Calu3 (cell line): ENCODE data around the gene MGMT. TPM values are rescaled to one million over a fixed set of nuclear protein-coding genes. Genes with fewer than 3 reads are reported as not detected.

Source experiments
- BruUV-seq: library from RNA; stranded (reverse); fragments of 400-500 nt; replicated peaks from 2 replicates; lab custom pipeline; 2021; lab: Mats Ljungman, UMichigan
- CTCF ChIA-PET: fragments of 300-600 bp; sonication (Branson Sonifier 250); formaldehyde crosslinking; loops from one replicate; lab custom pipeline; 2022; ENCODE audit warnings: antibody characterized with exemption; lab: Charles Lee
- DNase-seq: peaks from one replicate; pipeline ENCODE4 v3.0.0; 2022
- H3K27ac Mint-ChIP-seq: one replicate; pipeline ENCODE4 v1.8.0; 2022; ENCODE audit warnings: mixed read lengths; ENCODE audit not compliant: unreplicated experiment
- H3K27me3 Mint-ChIP-seq: one replicate; pipeline ENCODE4 v1.8.0; 2022; ENCODE audit warnings: mixed read lengths; ENCODE audit not compliant: unreplicated experiment
- H3K36me3 Mint-ChIP-seq: one replicate; pipeline ENCODE4 v1.8.0; 2022; ENCODE audit warnings: mild to moderate bottlenecking, moderate library complexity, mixed read lengths; ENCODE audit not compliant: insufficient read depth, unreplicated experiment
- H3K4me1 Mint-ChIP-seq: one replicate; pipeline ENCODE4 v1.8.0; 2022; ENCODE audit warnings: mild to moderate bottlenecking, low read depth, mixed read lengths; ENCODE audit not compliant: unreplicated experiment
- H3K4me3 Mint-ChIP-seq: one replicate; pipeline ENCODE4 v1.8.0; 2022; ENCODE audit warnings: mild to moderate bottlenecking, low read depth, moderate library complexity, mixed read lengths; ENCODE audit not compliant: unreplicated experiment
- H3K9me3 Mint-ChIP-seq: one replicate; pipeline ENCODE4 v1.8.0; 2022; ENCODE audit warnings: low read depth, mixed read lengths; ENCODE audit not compliant: unreplicated experiment
- CTCF ChIP-seq: fragments of 200-600 bp; IDR thresholded peaks from one replicate; pipeline ENCODE4 v1.8.0; 2022; ENCODE audit warnings: antibody characterized with exemption; ENCODE audit not compliant: unreplicated experiment
- intact Hi-C: fragments of 100-400 bp; cut with micrococcal nuclease; formaldehyde crosslinking; loops from one replicate; pipeline ENCODE4 v1.10.0; 2022; ENCODE audit not compliant: unreplicated experiment
- total RNA-seq: library from RNA; stranded (reverse); gene quantifications from 2 replicates; pipeline ENCODE4 v1.2.3, GENCODE V29; 2022

The MGMT gene
- total RNA-seq, 1 experiment from 2014 or later = 8.3 TPM

- Mint-ChIP-seq H3K4me1 (no peaks in the 10 kb centered on the region), H3K9me3 (peaks cover 2% of the 10 kb centered on the region), H3K36me3 (no peaks in the 10 kb centered on the region), H3K4me3 (no peak overlapping the region), H3K27me3 (no peaks in the 10 kb centered on the region), H3K27ac (no peak overlapping the region)
- no peak for TF ChIP-seq CTCF
- intact Hi-C loops = no loop called here
- DNase-seq = no peak
- CTCF ChIA-PET = no interaction called here
- no TSS peak for BruUV-seq
Measured at GRCh38 chr10:129544205-129545202, 77.5 kb downstream of the MGMT start.

GRCh38 chr10:129545261-129545660, 78.2 kb downstream of the MGMT start:
- H3K27me3 Mint-ChIP-seq = no peaks in the 10 kb centered on the region
- BruUV-seq = no TSS peak
- no peak for DNase-seq
- no peaks in the 10 kb centered on the region for H3K4me1 Mint-ChIP-seq
- CTCF ChIA-PET = no interaction called here
- no peak overlapping the region for H3K27ac Mint-ChIP-seq
- H3K9me3 Mint-ChIP-seq = peaks cover 1% of the 10 kb centered on the region
- H3K36me3 Mint-ChIP-seq = no peaks in the 10 kb centered on the region
- no peak for TF ChIP-seq CTCF
- intact Hi-C loops = no loop called here
- H3K4me3 Mint-ChIP-seq = no peak overlapping the region

GRCh38 chr10:129546106-129546505, 79.1 kb downstream of the MGMT start:
- no peak for DNase-seq
- no peaks in the 10 kb centered on the region for H3K4me1 Mint-ChIP-seq
- CTCF ChIA-PET = no interaction called here
- H3K36me3 Mint-ChIP-seq = peaks cover 4% of the 10 kb centered on the region
- intact Hi-C loops = no loop called here
- TF ChIP-seq CTCF = no peak
- BruUV-seq = no TSS peak
- no peaks in the 10 kb centered on the region for H3K27me3 Mint-ChIP-seq
- no peak overlapping the region for H3K4me3 Mint-ChIP-seq
- no peaks in the 10 kb centered on the region for H3K9me3 Mint-ChIP-seq
- no peak overlapping the region for H3K27ac Mint-ChIP-seq

- TF ChIP-seq CTCF = no peak
- H3K27me3 Mint-ChIP-seq = no peaks in the 10 kb centered on the region
- no peak for DNase-seq
- H3K27ac Mint-ChIP-seq = no peak overlapping the region
- BruUV-seq = no TSS peak
- intact Hi-C loops = no loop called here
- no peaks in the 10 kb centered on the region for H3K4me1 Mint-ChIP-seq
- peaks cover 6% of the 10 kb centered on the region for H3K36me3 Mint-ChIP-seq
- H3K9me3 Mint-ChIP-seq = no peaks in the 10 kb centered on the region
- no peak overlapping the region for H3K4me3 Mint-ChIP-seq
- CTCF ChIA-PET = interaction anchor here (0.6 kb wide), 1 partner anchor 923 kb away, joined by 3 read pairs; no protein-coding TSS in a partner anchor
Measured at GRCh38 chr10:129547608-129548007, 80.6 kb downstream of the MGMT start.
